Measurements from ENCODE around the gene KCND2.
A peak's percentile ranks its signal among the peaks of the same experiment; 100 is the strongest.

KCND2 gene

GRCh38 chr7:120442838-120443237 is 169.9 kb downstream of the KCND2 start:
- TF ChIP-seq, protein P1, sequence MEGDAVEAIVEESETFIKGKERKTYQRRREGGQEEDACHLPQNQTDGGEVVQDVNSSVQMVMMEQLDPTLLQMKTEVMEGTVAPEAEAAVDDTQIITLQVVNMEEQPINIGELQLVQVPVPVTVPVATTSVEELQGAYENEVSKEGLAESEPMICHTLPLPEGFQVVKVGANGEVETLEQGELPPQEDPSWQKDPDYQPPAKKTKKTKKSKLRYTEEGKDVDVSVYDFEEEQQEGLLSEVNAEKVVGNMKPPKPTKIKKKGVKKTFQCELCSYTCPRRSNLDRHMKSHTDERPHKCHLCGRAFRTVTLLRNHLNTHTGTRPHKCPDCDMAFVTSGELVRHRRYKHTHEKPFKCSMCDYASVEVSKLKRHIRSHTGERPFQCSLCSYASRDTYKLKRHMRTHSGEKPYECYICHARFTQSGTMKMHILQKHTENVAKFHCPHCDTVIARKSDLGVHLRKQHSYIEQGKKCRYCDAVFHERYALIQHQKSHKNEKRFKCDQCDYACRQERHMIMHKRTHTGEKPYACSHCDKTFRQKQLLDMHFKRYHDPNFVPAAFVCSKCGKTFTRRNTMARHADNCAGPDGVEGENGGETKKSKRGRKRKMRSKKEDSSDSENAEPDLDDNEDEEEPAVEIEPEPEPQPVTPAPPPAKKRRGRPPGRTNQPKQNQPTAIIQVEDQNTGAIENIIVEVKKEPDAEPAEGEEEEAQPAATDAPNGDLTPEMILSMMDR (IDR thresholded peaks at IDR 0.05; ENCODE audit: low read depth, low read length) = no peak
- H3K4me3 ChIP-seq (replicated peaks in 1 of 2; ENCODE audit: low read depth in 2 of 2, low read length in 2 of 2) = no peak overlapping the region
- DNase-seq (ENCODE audit: low read depth in 2 of 2) = no peak

DNA sequence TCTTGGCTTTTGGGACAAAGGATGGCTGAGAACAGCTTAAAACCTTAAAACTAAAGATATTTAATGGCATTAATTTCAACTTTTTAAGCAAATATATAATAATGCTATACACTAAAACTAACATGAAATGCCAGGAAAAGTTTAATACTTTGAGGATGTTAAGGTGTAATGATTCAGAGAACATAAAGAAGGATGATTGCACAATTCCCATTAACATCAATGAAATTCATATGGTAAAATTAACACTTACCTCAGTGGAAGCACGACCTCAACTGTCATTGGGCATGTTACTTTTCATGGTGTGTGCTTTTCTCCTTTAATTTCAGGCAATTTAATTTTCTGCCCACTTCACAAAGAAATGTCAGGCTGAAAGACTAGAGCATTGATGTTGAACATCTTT is 171.7 kb downstream of the KCND2 start:
- H3K4me3 ChIP-seq (replicated peaks in 1 of 2; ENCODE audit: low read depth in 2 of 2, low read length in 2 of 2) = no peak overlapping the region
- TF ChIP-seq, protein P1 (IDR thresholded peaks at IDR 0.05; ENCODE audit: low read depth, low read length) = no peak
- no peak for DNase-seq (ENCODE audit: low read depth in 2 of 2)

DNA sequence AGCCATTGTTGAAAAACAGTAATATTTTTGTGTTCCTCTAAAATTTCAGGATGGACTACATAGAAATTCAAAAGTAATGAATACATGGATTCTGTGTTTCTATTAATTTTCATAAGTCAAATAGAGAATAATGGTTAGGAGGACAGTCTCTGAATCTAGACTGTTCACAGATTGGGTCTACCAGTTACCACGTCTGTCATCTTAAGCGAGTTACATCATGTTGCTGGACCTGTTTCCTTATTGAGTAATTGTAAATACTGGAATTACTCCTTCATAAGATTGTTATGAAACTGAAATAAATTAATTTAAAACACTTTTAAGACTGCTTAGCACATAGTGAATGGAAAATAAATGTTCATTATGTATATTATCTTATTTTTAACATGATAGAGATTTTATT is 172.3 kb downstream of the KCND2 start:
- no peak overlapping the region for H3K4me3 ChIP-seq (replicated peaks in 1 of 2; ENCODE audit: low read depth in 2 of 2, low read length in 2 of 2)
- no peak for DNase-seq (ENCODE audit: low read depth in 2 of 2)
- TF ChIP-seq, protein P1 (IDR thresholded peaks at IDR 0.05; ENCODE audit: low read depth, low read length) = no peak

DNA sequence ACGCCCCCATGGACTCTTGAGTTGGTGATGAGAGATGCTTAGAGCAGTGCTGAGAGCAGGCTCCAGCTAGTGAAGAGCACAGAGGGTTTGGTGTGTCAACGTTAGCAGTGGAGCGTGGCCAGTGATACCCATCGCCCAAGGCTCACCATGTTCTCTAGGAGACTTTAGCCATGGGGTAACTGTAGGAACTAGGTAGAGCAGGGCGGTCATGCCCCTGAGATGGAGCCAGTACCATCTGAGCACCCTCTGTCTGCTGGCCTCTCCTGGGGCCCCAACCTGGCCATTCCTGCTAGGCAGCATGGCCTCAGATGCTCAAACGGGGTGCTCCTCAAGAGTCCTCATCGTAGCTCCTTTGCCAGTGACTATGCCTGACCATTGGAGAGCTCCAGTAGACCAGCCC is 179.7 kb downstream of the KCND2 start:
- TF ChIP-seq, protein P1 (IDR thresholded peaks at IDR 0.05; ENCODE audit: low read depth, low read length) = no peak
- no peak for DNase-seq (ENCODE audit: low read depth in 2 of 2)
- H3K4me3 ChIP-seq (replicated peaks in 1 of 2; ENCODE audit: low read depth in 2 of 2, low read length in 2 of 2) = no peak overlapping the region

DNA sequence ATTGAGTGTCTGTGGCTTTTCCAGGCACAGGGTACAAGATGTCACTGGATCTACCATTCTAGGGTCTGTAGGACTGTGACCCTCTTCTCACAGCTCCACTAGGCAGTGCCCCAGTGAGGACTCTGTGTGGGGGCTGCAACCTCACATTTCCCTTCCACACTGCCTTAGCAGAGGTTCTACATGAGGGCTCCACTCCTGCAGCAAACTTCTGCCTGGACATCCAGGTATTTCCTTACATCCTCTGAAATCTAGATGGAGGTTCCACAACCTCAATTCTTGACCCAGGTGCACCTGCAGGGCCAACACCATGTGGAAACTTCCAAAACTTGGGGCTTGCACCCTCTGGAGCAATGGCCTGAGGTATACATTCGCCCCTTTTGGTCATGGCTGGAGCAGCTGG is 183.7 kb downstream of the KCND2 start:
- TF ChIP-seq, protein P1 (IDR thresholded peaks at IDR 0.05; ENCODE audit: low read depth, low read length) = no peak
- no peak for DNase-seq (ENCODE audit: low read depth in 2 of 2)
- H3K4me3 ChIP-seq (replicated peaks in 1 of 2; ENCODE audit: low read depth in 2 of 2, low read length in 2 of 2) = no peak overlapping the region

GRCh38 chr7:120460949-120461348 is 188.0 kb downstream of the KCND2 start:
- TF ChIP-seq, protein P1 (IDR thresholded peaks at IDR 0.05; ENCODE audit: low read depth, low read length) = no peak
- DNase-seq (ENCODE audit: low read depth in 2 of 2) = no peak
- no peak overlapping the region for H3K4me3 ChIP-seq (replicated peaks in 1 of 2; ENCODE audit: low read depth in 2 of 2, low read length in 2 of 2)

DNA sequence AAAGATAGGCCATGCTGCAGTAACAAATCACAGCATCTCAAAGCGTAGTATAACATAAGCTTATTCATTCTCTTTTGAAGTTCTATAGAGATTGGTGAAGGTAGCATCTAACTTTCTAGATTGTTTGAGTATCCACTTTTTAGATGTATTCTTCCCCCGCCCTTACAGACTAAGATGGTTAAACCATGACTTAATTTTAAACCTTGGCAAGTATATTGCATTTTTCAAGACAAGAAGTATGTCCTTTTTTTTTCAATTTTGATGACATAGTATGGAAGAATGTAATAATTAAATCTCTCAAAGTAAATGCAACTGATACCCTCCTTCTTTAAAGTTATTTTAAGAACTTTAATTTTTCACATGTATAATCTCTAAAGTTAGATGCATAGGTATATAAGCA is 190.0 kb downstream of the KCND2 start:
- DNase-seq (ENCODE audit: low read depth in 2 of 2) = peak; percentile 2 to 24
- H3K4me3 ChIP-seq (replicated peaks in 1 of 2; ENCODE audit: low read depth in 2 of 2, low read length in 2 of 2) = no peak overlapping the region
- TF ChIP-seq, protein P1 (IDR thresholded peaks at IDR 0.05; ENCODE audit: low read depth, low read length) = no peak
